H1 (cell line): ENCODE measurements around the gene E2F2. TPM values are rescaled to one million over a fixed set of nuclear protein-coding genes. Genes with fewer than 3 reads are reported as not detected.
"Not testable (repeated sequence)": the region's sequence is repeated elsewhere in the genome, so short reads cannot be mapped to it uniquely, and the experiment has no call there.

Experiments
- CTCF ChIA-PET: fragments of 300-600 bp; sonication (Branson Sonifier 250); formaldehyde crosslinking; loops from one replicate; lab custom pipeline; 2021; ENCODE audit not compliant: partially characterized antibody; lab: Charles Lee
- POLR2A ChIA-PET: fragments of 300-600 bp; sonication (Branson Sonifier 250); formaldehyde crosslinking; loops from one replicate; lab custom pipeline; 2021; ENCODE audit warnings: inconsistent platforms; ENCODE audit not compliant: partially characterized antibody; lab: Charles Lee
- DNase-seq, 2 experiments: peaks; one replicate each; pipeline versions ENCODE4 v3.0.0 to v3.0.0-alpha.2; 2010 to 2022; ENCODE audit warnings: low spot score in 2 of 2, low read depth in 1 of 2, mixed read lengths in 1 of 2
- FAIRE-seq: peaks from 2 replicates; lab custom pipeline; 2011; peaks lifted over from hg19 to GRCh38; lab: Jason Lieb, UNC
- H2AFZ ChIP-seq: 2 replicates; pipeline ENCODE4 v1.8.1; 2012; ENCODE audit warnings: low read length, inconsistent platforms
- H2AK5ac ChIP-seq: 2 replicates; pipeline ENCODE4 v1.6.1; 2013; ENCODE audit warnings: low read depth, low read length
- H2BK120ac ChIP-seq: replicated peaks from 2 replicates; pipeline ENCODE3; 2013; ENCODE audit warnings: low read depth, low read length, inconsistent platforms
- H2BK12ac ChIP-seq: 2 replicates; pipeline ENCODE4 v1.6.1; 2013; ENCODE audit warnings: low read depth, low read length
- H2BK15ac ChIP-seq: 2 replicates; pipeline ENCODE4 v1.6.1; 2013; ENCODE audit warnings: low read length
- H2BK20ac ChIP-seq: 2 replicates; pipeline ENCODE4 v1.6.1; 2013; ENCODE audit warnings: low read length
- H2BK5ac ChIP-seq: 2 replicates; pipeline ENCODE4 v1.6.1; 2013; ENCODE audit warnings: low read depth, low read length
- H3K14ac ChIP-seq: 2 replicates; pipeline ENCODE4 v1.6.1; 2013; ENCODE audit warnings: inconsistent platforms; ENCODE audit not compliant: insufficient read length
- H3K18ac ChIP-seq: 2 replicates; pipeline ENCODE4 v1.6.1; 2013; ENCODE audit warnings: low read length; ENCODE audit errors: extremely low read depth
- H3K23ac ChIP-seq: 2 replicates; pipeline ENCODE4 v1.6.1; 2013; ENCODE audit warnings: inconsistent platforms; ENCODE audit not compliant: insufficient read length
- H3K23me2 ChIP-seq: 2 replicates; pipeline ENCODE4 v1.6.1; 2013; ENCODE audit warnings: low read depth, low read length
- H3K27ac ChIP-seq: 2 replicates; pipeline ENCODE4 v1.6.1; 2011; ENCODE audit warnings: low read depth, low read length, inconsistent platforms
- H3K27me3 ChIP-seq, 4 experiments: replicated peaks in 1 of 4; 1 replicate in 1 of 4; 2 replicates in 3 of 4; pipeline versions ENCODE4 v1.6.1 to v1.8.1; 2011 to 2013; ENCODE audit warnings: low read length in 3 of 4, mild to moderate bottlenecking in 3 of 4, inconsistent platforms in 2 of 4, mixed read lengths in 2 of 4, moderate library complexity in 1 of 4; ENCODE audit not compliant: control insufficient read depth in 3 of 4, insufficient read depth in 3 of 4; ENCODE audit errors: extremely low read depth in 1 of 4
- H3K36me3 ChIP-seq, 4 experiments: 2 replicates each; pipeline versions ENCODE4 v1.6.1 to v1.8.1; 2011 to 2013; ENCODE audit warnings: mild to moderate bottlenecking in 4 of 4, low read length in 3 of 4, moderate library complexity in 2 of 4, control low read depth in 1 of 4, inconsistent platforms in 1 of 4; ENCODE audit not compliant: insufficient read depth in 4 of 4, control insufficient read depth in 2 of 4
- H3K4ac ChIP-seq: replicated peaks from 2 replicates; pipeline ENCODE3; 2013; ENCODE audit warnings: low read length, low read depth, mixed read lengths, inconsistent platforms; ENCODE audit not compliant: insufficient read length
- H3K4me1 ChIP-seq, 4 experiments: replicated peaks in 1 of 4; 1 replicate in 1 of 4; 2 replicates in 3 of 4; pipeline versions ENCODE4 v1.6.1 to v1.8.1; 2011 to 2013; ENCODE audit warnings: low read length in 3 of 4, inconsistent platforms in 2 of 4, mixed read lengths in 1 of 4; ENCODE audit not compliant: insufficient read depth in 4 of 4, control insufficient read depth in 3 of 4
- H3K4me2 ChIP-seq, 2 experiments: 2 replicates each; pipeline versions ENCODE4 v1.6.1 to v1.8.1; 2011 to 2013; ENCODE audit warnings: low read depth in 2 of 2, low read length in 2 of 2, control low read depth in 1 of 2, inconsistent platforms in 1 of 2, mild to moderate bottlenecking in 1 of 2; ENCODE audit not compliant: insufficient read depth in 1 of 2
- H3K4me3 ChIP-seq, 4 experiments: fragments of 200-600, 300-600 bp in 1 of 4; sonication (generic), shearing (Covaris generic), sonication (Bioruptor Twin) in 1 of 4; 2 replicates each; pipeline versions ENCODE4 v1.5.1 to v1.8.1; 2011 to 2016; ENCODE audit warnings: low read length in 4 of 4, low read depth in 3 of 4, control low read depth in 2 of 4, inconsistent platforms in 2 of 4, mild to moderate bottlenecking in 2 of 4, mixed read lengths in 1 of 4, moderate library complexity in 1 of 4; ENCODE audit not compliant: insufficient read depth in 2 of 4; ENCODE audit errors: extremely low read depth in 1 of 4
- H3K56ac ChIP-seq: replicated peaks from 2 replicates; pipeline ENCODE3; 2013; ENCODE audit warnings: low read depth, mild to moderate bottlenecking, mixed read lengths, low read length, inconsistent platforms; ENCODE audit not compliant: insufficient read length
- H3K79me1 ChIP-seq: 2 replicates; pipeline ENCODE4 v1.6.1; 2013; ENCODE audit warnings: low read depth, low read length, control low read depth
- H3K79me2 ChIP-seq, 2 experiments: 2 replicates each; pipeline versions ENCODE4 v1.6.1 to v1.8.1; 2012 to 2013; ENCODE audit warnings: low read length in 2 of 2, mild to moderate bottlenecking in 2 of 2, inconsistent platforms in 1 of 2; ENCODE audit not compliant: insufficient read depth in 2 of 2, control insufficient read depth in 1 of 2
- H3K9ac ChIP-seq, 4 experiments: replicated peaks in 1 of 4; 1 replicate in 1 of 4; 2 replicates in 3 of 4; pipeline versions ENCODE4 v1.6.1 to v1.8.1; 2011 to 2013; ENCODE audit warnings: low read depth in 3 of 4, low read length in 3 of 4, control low read depth in 2 of 4, mild to moderate bottlenecking in 2 of 4, moderate library complexity in 2 of 4, inconsistent platforms in 1 of 4; ENCODE audit errors: extremely low read depth in 1 of 4
- H3K9me3 ChIP-seq, 2 experiments: 2 replicates each; pipeline versions ENCODE4 v1.6.1 to v1.8.1; 2012 to 2013; ENCODE audit warnings: mild to moderate bottlenecking in 2 of 2, moderate library complexity in 2 of 2, control low read depth in 1 of 2, inconsistent platforms in 1 of 2, low read depth in 1 of 2, low read length in 1 of 2, mixed read lengths in 1 of 2; ENCODE audit not compliant: insufficient read depth in 2 of 2
- H4K20me1 ChIP-seq, 2 experiments: replicated peaks in 1 of 2; 2 replicates each; pipeline versions ENCODE3 to v1.8.1; 2011 to 2013; ENCODE audit warnings: inconsistent platforms in 2 of 2, low read length in 2 of 2, mild to moderate bottlenecking in 1 of 2; ENCODE audit not compliant: insufficient read depth in 2 of 2, control insufficient read depth in 1 of 2
- H4K5ac ChIP-seq: 2 replicates; pipeline ENCODE4 v1.6.1; 2013; ENCODE audit warnings: low read length, low read depth, mixed read lengths, inconsistent platforms; ENCODE audit not compliant: insufficient read length
- H4K8ac ChIP-seq: 2 replicates; pipeline ENCODE4 v1.8.0; 2013; ENCODE audit warnings: mild to moderate bottlenecking, moderate library complexity, low read length, inconsistent platforms; ENCODE audit not compliant: insufficient read depth; ENCODE audit errors: extremely low read depth
- H4K91ac ChIP-seq: replicated peaks from 2 replicates; pipeline ENCODE3; 2013; ENCODE audit warnings: low read length, mixed read lengths, inconsistent platforms; ENCODE audit not compliant: insufficient read length
- WGBS, 2 experiments: shearing (Covaris generic) in 1 of 2; methylation state at CpG; one replicate each; pipeline versions ENCODE4 v1.1.6 to v1.1.7; 2013 to 2015; ENCODE audit warnings: low lambda C conversion rate in 2 of 2, mixed read lengths in 2 of 2, inconsistent platforms in 1 of 2, low coverage in 1 of 2, missing lambda C conversion rate in 1 of 2; ENCODE audit not compliant: insufficient replicate concordance in 2 of 2, insufficient coverage in 1 of 2, insufficient read length in 1 of 2; ENCODE audit errors: extremely low coverage in 1 of 2, missing lambda C conversion rate in 1 of 2; 5-methylcytosine and 5-hydroxymethylcytosine counted together
- polyA plus RNA-seq, 7 experiments: library from polyadenylated mRNA; depleted of rRNA in 3 of 7; stranded (reverse) in 5 of 7; unstranded in 2 of 7; fragments of >200 nt in 5 of 7; fragments of 200-250 nt in 2 of 7; gene quantifications; 1 replicate in 5 of 7; 2 replicates in 1 of 7; 4 replicates in 1 of 7; pipeline versions ENCODE4 v1.2.1 to v1.2.3, GENCODE V29; 2011 to 2013; ENCODE audit warnings: missing spikeins in 2 of 7, mixed read lengths in 2 of 7
- total RNA-seq: library from RNA; stranded (reverse); fragmentation: NEBNext Ultra II Directional; extraction: Animal tissue kit (Norgen Biotek cat#: 25700); gene quantifications from 2 replicates; pipeline ENCODE4 v1.2.1, GENCODE V29; 2021

Gene E2F2
- total and polyA plus RNA-seq, 2 of the 8 experiments (the other 6 are each of a cell fraction or from before 2014, with no cell fraction given): 1.8 to 7.0 TPM

- not testable (repeated sequence) for DNase-seq, H4K91ac ChIP-seq, H3K4me3 ChIP-seq, H2BK5ac ChIP-seq, H3K14ac ChIP-seq, H4K8ac ChIP-seq, H3K36me3 ChIP-seq, H2AK5ac ChIP-seq, H3K9me3 ChIP-seq, H2BK120ac ChIP-seq, H4K20me1 ChIP-seq, H3K23ac ChIP-seq, H3K23me2 ChIP-seq, H3K27me3 ChIP-seq, H3K56ac ChIP-seq, H4K5ac ChIP-seq, H2BK20ac ChIP-seq, H2BK12ac ChIP-seq, FAIRE-seq, H2AFZ ChIP-seq, H2BK15ac ChIP-seq, H3K79me1 ChIP-seq, H3K18ac ChIP-seq, H3K9ac ChIP-seq, H3K4me1 ChIP-seq, H3K79me2 ChIP-seq, H3K27ac ChIP-seq, H3K4ac ChIP-seq, H3K4me2 ChIP-seq
- WGBS, 2 experiments: 91% methylated on average over 6 of the region's 6 CpGs; no CpG with 5 or more reads in 1 of the 2 experiments
- CTCF ChIA-PET: interaction anchor here (0.7 to 11.5 kb wide), 4 partner anchors 22 to 142 kb away, joined by 3 to 230 read pairs (median 76); partner anchors contain the start of gene E2F2
- POLR2A ChIA-PET: interaction anchor here (1.4 kb wide), 1 partner anchor 39 kb away, joined by 3 read pairs; no protein-coding TSS in a partner anchor
These were observed 38.3 kb downstream of the E2F2 start for GRCh38 chr1:23492776-23493175.
